WTC11 (cell line): Measurements from ENCODE around the gene ANO8. TPM values are rescaled to one million over a fixed set of nuclear protein-coding genes. Genes with fewer than 3 reads are reported as not detected.
"Not testable (repeated sequence)": the region's sequence is repeated elsewhere in the genome, so short reads cannot be mapped to it uniquely, and the experiment has no call there.

Source experiments
- ATAC-seq: fragments of 200-7000 bp; cut with Tn5 transposase; 2 replicates; pipeline ENCODE4 v1.10.0; 2021; ENCODE audit warnings: mild to moderate bottlenecking, moderate library complexity
- CTCF ChIA-PET: fragments of 300-600 bp; sonication (Branson Sonifier 250); formaldehyde crosslinking; loops from one replicate; lab custom pipeline; 2021; ENCODE audit warnings: antibody characterized with exemption; lab: Charles Lee
- POLR2A ChIA-PET: fragments of 350-600 bp; sonication (Branson Sonifier 250); formaldehyde crosslinking; loops from one replicate; lab custom pipeline; 2021; ENCODE audit warnings: antibody characterized with exemption; lab: Charles Lee
- DNase-seq: peaks from one replicate; pipeline ENCODE4 v3.0.0; 2021; ENCODE audit warnings: low spot score
- H3K27ac Mint-ChIP-seq: 2 replicates; pipeline ENCODE4 v1.8.0; 2021; ENCODE audit warnings: mixed read lengths
- H3K27me3 Mint-ChIP-seq: 2 replicates; pipeline ENCODE4 v1.8.0; 2021; ENCODE audit warnings: low read depth, mild to moderate bottlenecking, moderate library complexity, mixed read lengths
- H3K36me3 Mint-ChIP-seq: 2 replicates; pipeline ENCODE4 v1.8.0; 2021; ENCODE audit warnings: mixed read lengths
- H3K4me1 Mint-ChIP-seq: 2 replicates; pipeline ENCODE4 v1.8.0; 2022; ENCODE audit warnings: mixed read lengths
- H3K4me3 Mint-ChIP-seq: 2 replicates; pipeline ENCODE4 v1.8.0; 2021; ENCODE audit warnings: mild to moderate bottlenecking, moderate library complexity, mixed read lengths
- H3K9me3 Mint-ChIP-seq: 2 replicates; pipeline ENCODE4 v1.8.0; 2021; ENCODE audit warnings: mixed read lengths
- ZNF121 ChIP-seq: sonication (generic); formaldehyde crosslinking; IDR thresholded peaks from 2 replicates; pipeline ENCODE4 v1.8.0; 2023; ENCODE audit warnings: missing genetic modification reagents
- total RNA-seq: library from RNA; stranded (reverse); gene quantifications from 3 replicates; pipeline ENCODE4 v1.2.3, GENCODE V29; 2021
- TF ChIP-seq, protein P1 (sequence below): sonication (generic); formaldehyde crosslinking; IDR thresholded peaks from 2 replicates; pipeline ENCODE4 v1.8.0; 2023; ENCODE audit warnings: mild to moderate bottlenecking, missing genetic modification reagents
- TF ChIP-seq, protein P2 (sequence below): sonication (generic); formaldehyde crosslinking; IDR thresholded peaks from 2 replicates; pipeline ENCODE4 v1.8.1; 2022; ENCODE audit warnings: mild to moderate bottlenecking, missing genetic modification reagents, moderate library complexity, borderline replicate concordance
- TF ChIP-seq, protein P3 (sequence below): sonication (generic); formaldehyde crosslinking; conservative IDR thresholded peaks from 2 replicates; pipeline ENCODE4 v1.8.1; 2023; ENCODE audit warnings: mild to moderate bottlenecking, low read depth, missing genetic modification reagents, moderate library complexity

ANO8 gene
- total RNA-seq, 1 experiment from 2014 or later, result 32.6 TPM

DNA sequence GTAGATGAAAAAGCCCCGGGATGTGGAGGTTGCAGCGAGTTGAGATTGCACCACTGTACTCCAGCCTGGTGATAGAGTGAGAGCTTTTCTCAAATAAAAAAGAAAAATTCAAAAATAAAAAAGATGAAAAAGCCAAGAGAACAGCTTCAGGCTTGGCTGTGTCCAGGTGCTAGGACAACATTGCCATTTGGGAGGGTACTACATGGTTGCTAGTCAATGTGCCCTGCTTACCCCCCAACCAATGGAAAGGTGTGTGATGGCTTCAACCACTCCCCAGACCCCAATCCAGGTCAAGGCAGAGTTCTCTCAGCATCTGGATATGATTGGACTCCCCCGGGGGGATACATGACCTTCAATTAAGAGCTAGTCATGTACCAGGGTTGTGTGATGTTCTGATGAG, 55.2 kb downstream of the ANO8 start:
- TF ChIP-seq, protein P1, sequence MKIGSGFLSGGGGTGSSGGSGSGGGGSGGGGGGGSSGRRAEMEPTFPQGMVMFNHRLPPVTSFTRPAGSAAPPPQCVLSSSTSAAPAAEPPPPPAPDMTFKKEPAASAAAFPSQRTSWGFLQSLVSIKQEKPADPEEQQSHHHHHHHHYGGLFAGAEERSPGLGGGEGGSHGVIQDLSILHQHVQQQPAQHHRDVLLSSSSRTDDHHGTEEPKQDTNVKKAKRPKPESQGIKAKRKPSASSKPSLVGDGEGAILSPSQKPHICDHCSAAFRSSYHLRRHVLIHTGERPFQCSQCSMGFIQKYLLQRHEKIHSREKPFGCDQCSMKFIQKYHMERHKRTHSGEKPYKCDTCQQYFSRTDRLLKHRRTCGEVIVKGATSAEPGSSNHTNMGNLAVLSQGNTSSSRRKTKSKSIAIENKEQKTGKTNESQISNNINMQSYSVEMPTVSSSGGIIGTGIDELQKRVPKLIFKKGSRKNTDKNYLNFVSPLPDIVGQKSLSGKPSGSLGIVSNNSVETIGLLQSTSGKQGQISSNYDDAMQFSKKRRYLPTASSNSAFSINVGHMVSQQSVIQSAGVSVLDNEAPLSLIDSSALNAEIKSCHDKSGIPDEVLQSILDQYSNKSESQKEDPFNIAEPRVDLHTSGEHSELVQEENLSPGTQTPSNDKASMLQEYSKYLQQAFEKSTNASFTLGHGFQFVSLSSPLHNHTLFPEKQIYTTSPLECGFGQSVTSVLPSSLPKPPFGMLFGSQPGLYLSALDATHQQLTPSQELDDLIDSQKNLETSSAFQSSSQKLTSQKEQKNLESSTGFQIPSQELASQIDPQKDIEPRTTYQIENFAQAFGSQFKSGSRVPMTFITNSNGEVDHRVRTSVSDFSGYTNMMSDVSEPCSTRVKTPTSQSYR (CRISPR knock-in tag), result no peak
- TF ChIP-seq, all 79 proteins: peak for 0
- H3K36me3 Mint-ChIP-seq, result peaks cover 33% of the 10 kb centered on the region
- H3K4me3 Mint-ChIP-seq, result no peak overlapping the region
- ATAC-seq (no peak), DNase-seq (no peak)
- POLR2A ChIA-PET, result no interaction called here
- peaks cover 3% of the 10 kb centered on the region; the same call in 1 of the 2 replicates for H3K4me1 Mint-ChIP-seq
- H3K9me3 Mint-ChIP-seq, result no peaks in the 10 kb centered on the region
- no peak overlapping the region for H3K27ac Mint-ChIP-seq
- CTCF ChIA-PET, result interaction anchor here (0.9 to 3.9 kb wide), 3 partner anchors 13 to 26 kb away, joined by 3 to 19 read pairs (median 5); partner anchors contain the start of gene MRPL34
- peaks cover 6% of the 10 kb centered on the region for H3K27me3 Mint-ChIP-seq

DNA sequence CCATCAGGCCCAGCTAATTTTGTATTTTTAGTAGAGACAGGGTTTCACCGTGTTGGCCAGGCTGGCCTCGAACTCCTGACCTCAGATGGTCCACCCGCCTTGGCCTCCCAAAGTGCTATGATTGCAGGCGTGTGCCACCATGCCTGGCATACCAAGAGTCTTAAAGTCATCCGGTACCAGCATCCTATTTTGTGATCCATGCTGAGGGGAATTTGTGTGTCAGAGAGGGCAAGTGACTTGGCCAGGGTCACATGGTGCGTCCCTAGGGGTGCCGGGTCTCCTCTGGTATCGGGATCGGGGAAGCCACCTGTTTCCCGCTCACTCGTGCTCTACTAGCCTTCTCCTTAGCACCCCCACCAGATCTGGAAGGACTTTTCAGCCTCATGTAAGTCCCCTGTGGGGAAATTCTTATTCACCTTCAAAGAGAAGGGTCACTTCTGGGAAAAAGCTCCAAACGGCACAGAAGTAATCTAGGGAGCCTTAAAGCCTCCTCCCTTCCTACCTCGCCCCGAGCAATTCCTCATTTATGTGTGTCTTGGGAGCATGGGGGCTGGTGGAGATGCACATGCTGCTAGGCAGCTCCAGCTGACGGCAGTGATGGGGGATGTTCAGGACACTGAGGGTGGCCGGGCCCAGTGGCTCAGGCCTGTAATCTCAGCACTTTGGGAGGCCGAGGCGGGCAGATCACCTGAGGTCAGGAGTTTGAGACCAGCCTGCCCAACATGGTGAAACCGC, 59.0 kb downstream of the ANO8 start:
- no peaks in the 10 kb centered on the region for H3K27me3 Mint-ChIP-seq

DNA sequence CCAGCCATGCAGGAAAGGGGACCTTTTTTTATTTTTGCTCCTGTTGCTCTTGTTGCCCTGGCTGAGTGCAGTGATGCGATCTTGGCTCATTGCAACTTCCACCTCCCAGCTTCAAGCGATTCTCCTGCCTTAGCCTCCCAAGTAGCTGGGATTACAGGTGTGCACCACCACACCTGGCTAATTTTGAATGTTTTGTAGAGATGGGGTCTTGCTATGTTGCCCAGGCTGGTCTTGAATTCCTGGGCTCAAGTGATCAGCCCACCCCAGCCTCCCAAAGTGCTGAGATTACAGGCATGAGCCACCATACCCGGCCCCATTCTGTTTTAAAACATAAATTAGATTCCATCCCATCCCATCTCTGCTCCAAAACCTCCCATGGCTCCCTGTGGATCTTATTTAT, 59.8 kb downstream of the ANO8 start:
- H3K36me3 Mint-ChIP-seq, result peaks cover 50% of the 10 kb centered on the region
- POLR2A ChIA-PET, H3K4me3 Mint-ChIP-seq, DNase-seq, H3K27ac Mint-ChIP-seq, H3K4me1 Mint-ChIP-seq, ATAC-seq, CTCF ChIA-PET, H3K27me3 Mint-ChIP-seq, H3K9me3 Mint-ChIP-seq: not testable (repeated sequence)
- peak; percentile 30; the same call in 1 of the 2 replicates for TF ChIP-seq ZNF121 (CRISPR knock-in tag)

More for the DNA sequence above, 59.0 kb downstream of the ANO8 start:
- Mint-ChIP-seq H3K9me3 (no peaks in the 10 kb centered on the region), H3K36me3 (peaks cover 43% of the 10 kb centered on the region), H3K27ac (no peak overlapping the region; the same call in 1 of the 2 replicates), H3K4me1 (no peaks in the 10 kb centered on the region), H3K4me3 (no peak overlapping the region)
- TF ChIP-seq, protein P2, sequence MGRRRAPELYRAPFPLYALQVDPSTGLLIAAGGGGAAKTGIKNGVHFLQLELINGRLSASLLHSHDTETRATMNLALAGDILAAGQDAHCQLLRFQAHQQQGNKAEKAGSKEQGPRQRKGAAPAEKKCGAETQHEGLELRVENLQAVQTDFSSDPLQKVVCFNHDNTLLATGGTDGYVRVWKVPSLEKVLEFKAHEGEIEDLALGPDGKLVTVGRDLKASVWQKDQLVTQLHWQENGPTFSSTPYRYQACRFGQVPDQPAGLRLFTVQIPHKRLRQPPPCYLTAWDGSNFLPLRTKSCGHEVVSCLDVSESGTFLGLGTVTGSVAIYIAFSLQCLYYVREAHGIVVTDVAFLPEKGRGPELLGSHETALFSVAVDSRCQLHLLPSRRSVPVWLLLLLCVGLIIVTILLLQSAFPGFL (CRISPR knock-in tag), result no peak
- TF ChIP-seq, protein P3, sequence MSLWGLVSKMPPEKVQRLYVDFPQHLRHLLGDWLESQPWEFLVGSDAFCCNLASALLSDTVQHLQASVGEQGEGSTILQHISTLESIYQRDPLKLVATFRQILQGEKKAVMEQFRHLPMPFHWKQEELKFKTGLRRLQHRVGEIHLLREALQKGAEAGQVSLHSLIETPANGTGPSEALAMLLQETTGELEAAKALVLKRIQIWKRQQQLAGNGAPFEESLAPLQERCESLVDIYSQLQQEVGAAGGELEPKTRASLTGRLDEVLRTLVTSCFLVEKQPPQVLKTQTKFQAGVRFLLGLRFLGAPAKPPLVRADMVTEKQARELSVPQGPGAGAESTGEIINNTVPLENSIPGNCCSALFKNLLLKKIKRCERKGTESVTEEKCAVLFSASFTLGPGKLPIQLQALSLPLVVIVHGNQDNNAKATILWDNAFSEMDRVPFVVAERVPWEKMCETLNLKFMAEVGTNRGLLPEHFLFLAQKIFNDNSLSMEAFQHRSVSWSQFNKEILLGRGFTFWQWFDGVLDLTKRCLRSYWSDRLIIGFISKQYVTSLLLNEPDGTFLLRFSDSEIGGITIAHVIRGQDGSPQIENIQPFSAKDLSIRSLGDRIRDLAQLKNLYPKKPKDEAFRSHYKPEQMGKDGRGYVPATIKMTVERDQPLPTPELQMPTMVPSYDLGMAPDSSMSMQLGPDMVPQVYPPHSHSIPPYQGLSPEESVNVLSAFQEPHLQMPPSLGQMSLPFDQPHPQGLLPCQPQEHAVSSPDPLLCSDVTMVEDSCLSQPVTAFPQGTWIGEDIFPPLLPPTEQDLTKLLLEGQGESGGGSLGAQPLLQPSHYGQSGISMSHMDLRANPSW (CRISPR knock-in tag), result no peak
- ChIA-PET CTCF (no interaction called here), POLR2A (no interaction called here)
- ATAC-seq (no peak), DNase-seq (no peak)

Other genes with a start within 250 kb of the ANO8 start
- gene USE1, start 119.5 kb downstream of the ANO8 start, total RNA-seq, result 13.9 to 15.4 TPM (median 14.2 TPM) in 3 replicates
- 34.0 to 51.6 TPM (median 40.9 TPM) in 3 replicates for gene OCEL1, start 108.6 kb downstream of the ANO8 start, total RNA-seq
- gene NR2F6, start 88.9 kb downstream of the ANO8 start, total RNA-seq, result 144 to 149 TPM (median 145 TPM) in 3 replicates
- gene USHBP1, start 70.1 kb downstream of the ANO8 start, total RNA-seq, result 10.9 to 14.2 TPM (median 12.3 TPM) in 3 replicates
- gene BABAM1, start 67.4 kb downstream of the ANO8 start, total RNA-seq, result 139 to 147 TPM (median 146 TPM) in 3 replicates
- 9.1 to 12.9 TPM (median 10.2 TPM) in 3 replicates for gene ANKLE1, start 53.0 kb downstream of the ANO8 start, total RNA-seq
- 13.2 to 18.1 TPM (median 17.6 TPM) in 3 replicates for gene ABHD8, start 31.4 kb downstream of the ANO8 start, total RNA-seq
- 117 to 130 TPM (median 122 TPM) in 3 replicates for gene MRPL34, start 29.0 kb downstream of the ANO8 start, total RNA-seq
- 36.2 to 42.8 TPM (median 37.0 TPM) in 3 replicates for gene DDA1, start 25.3 kb downstream of the ANO8 start, total RNA-seq
- gene GTPBP3, start 2.7 kb upstream of the ANO8 start, total RNA-seq, result 79.1 to 93.0 TPM (median 80.8 TPM) in 3 replicates
- 0.11 to 0.27 TPM in 2 of 3 replicates, not detected in the other for gene PLVAP, start 42.5 kb upstream of the ANO8 start, total RNA-seq
- 0.37 to 0.87 TPM (median 0.76 TPM) in 3 replicates for gene CCDC194, start 59.3 kb upstream of the ANO8 start, total RNA-seq
- 22.8 to 67.7 TPM (median 61.1 TPM) in 3 replicates for gene BST2, start 70.8 kb upstream of the ANO8 start, total RNA-seq
- gene MVB12A, start 85.2 kb upstream of the ANO8 start, total RNA-seq, result 58.7 to 78.6 TPM (median 70.8 TPM) in 3 replicates
- 1.2 to 2.9 TPM (median 2.3 TPM) in 3 replicates for gene TMEM221, start 113.8 kb upstream of the ANO8 start, total RNA-seq
- not detected in 3 replicates for gene NXNL1, start 126.1 kb upstream of the ANO8 start, total RNA-seq
- gene SLC27A1, start 135.7 kb upstream of the ANO8 start, total RNA-seq, result 8.6 to 12.1 TPM (median 10.1 TPM) in 3 replicates
- 81.7 to 108 TPM (median 108 TPM) in 3 replicates for gene PGLS, start 176.8 kb upstream of the ANO8 start, total RNA-seq
- 54.0 to 71.7 TPM (median 67.1 TPM) in 3 replicates for gene COLGALT1, start 220.8 kb upstream of the ANO8 start, total RNA-seq